Measurements from ENCODE around the gene KREMEN2. TPM values are rescaled to one million over a fixed set of nuclear protein-coding genes. Genes with fewer than 3 reads are reported as not detected.

KREMEN2 gene
- total and polyA plus RNA-seq, 2 of the 13 experiments (the other 11 are each of a cell fraction or from before 2014, with no cell fraction given): 0.48 to 1.2 TPM

- TF ChIP-seq HMGXB3 (CRISPR knock-in tag; IDR thresholded peaks at IDR 0.05; ENCODE audit: borderline replicate concordance) (0 out of 2 replicates have a peak, but pooled peaks have one; percentile 36), ZC3H4 (CRISPR knock-in tag; IDR thresholded peaks at IDR 0.05; ENCODE audit: borderline replicate concordance) (0 out of 2 replicates have a peak, but pooled peaks have one; percentile 71), HIC2 (CRISPR knock-in tag; IDR thresholded peaks at IDR 0.05; ENCODE audit: low read depth) (no peak), ZZZ3 (CRISPR knock-in tag; IDR thresholded peaks at IDR 0.05; ENCODE audit: borderline replicate concordance) (no peak), MIER2 (CRISPR knock-in tag; IDR thresholded peaks at IDR 0.05) (no peak), JUN (CRISPR knock-in tag; IDR thresholded peaks at IDR 0.05) (no peak), ZNF710 (CRISPR knock-in tag; IDR thresholded peaks at IDR 0.05; ENCODE audit: borderline replicate concordance) (peak; percentile 47; the same call in 1 of the 2 replicates), ZNF121 (CRISPR knock-in tag; IDR thresholded peaks at IDR 0.05) (no peak), SNAPC5 (CRISPR knock-in tag; IDR thresholded peaks at IDR 0.05; ENCODE audit: borderline replicate concordance) (no peak), ZNF296 (CRISPR knock-in tag; conservative IDR thresholded peaks at IDR 0.05) (no peak; the same call in 1 of the 2 replicates), NFE2L2 (IDR thresholded peaks at IDR 0.05; ENCODE audit: low read length) (no peak), ZNF260 (CRISPR knock-in tag; IDR thresholded peaks at IDR 0.05; ENCODE audit: borderline replicate concordance, low read depth) (no peak), CHD4 (IDR thresholded peaks at IDR 0.05; ENCODE audit: borderline replicate concordance, low read length) (no peak), TARDBP (CRISPR knock-in tag; IDR thresholded peaks at IDR 0.05) (0 out of 2 replicates have a peak, but pooled peaks have one; percentile 37), LCORL (IDR thresholded peaks at IDR 0.05) (no peak), LCORL (CRISPR knock-in tag; IDR thresholded peaks at IDR 0.05) (no peak), SALL1 (CRISPR knock-in tag; IDR thresholded peaks at IDR 0.05) (peak; percentile 45; the same call in 1 of the 2 replicates), ZBTB44 (CRISPR knock-in tag; IDR thresholded peaks at IDR 0.05) (no peak), ADNP (CRISPR knock-in tag; IDR thresholded peaks at IDR 0.05) (no peak; the same call in 1 of the 2 replicates)
These were observed 17.3 kb downstream of the KREMEN2 start (continued) for GRCh38 chr16:2981177-2981898.

Measured in HepG2 (cell line).